ENCODE results near the gene PTER.

The PTER gene, protein sequence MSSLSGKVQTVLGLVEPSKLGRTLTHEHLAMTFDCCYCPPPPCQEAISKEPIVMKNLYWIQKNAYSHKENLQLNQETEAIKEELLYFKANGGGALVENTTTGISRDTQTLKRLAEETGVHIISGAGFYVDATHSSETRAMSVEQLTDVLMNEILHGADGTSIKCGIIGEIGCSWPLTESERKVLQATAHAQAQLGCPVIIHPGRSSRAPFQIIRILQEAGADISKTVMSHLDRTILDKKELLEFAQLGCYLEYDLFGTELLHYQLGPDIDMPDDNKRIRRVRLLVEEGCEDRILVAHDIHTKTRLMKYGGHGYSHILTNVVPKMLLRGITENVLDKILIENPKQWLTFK

GRCh38 chr10:16436758-16437539, at the start of gene PTER:
Gene PTER (plus strand): TSS chr10:16437010. CDS start chr10:16484385, 47,375 bp downstream.
- Histone ChIP-seq H3K4me1 (ENCODE audit: insufficient read depth, low read length, severe bottlenecking) (peaks cover 46% of the 10 kb centered on the region), H3K4me2 (ENCODE audit: low read length) (peak within 1 kb of the TSS; percentile 74), H3K79me2 (ENCODE audit: insufficient read depth, low read length) (peaks cover 34% of the 10 kb centered on the region), H3K36me3 (ENCODE audit: insufficient read depth, low read length) (peaks cover 36% of the 10 kb centered on the region), H4K20me1 (ENCODE audit: insufficient read depth, low read length) (no peaks in the 10 kb centered on the region), H3K4me3 (ENCODE audit: low read depth, low read length, poor library complexity, severe bottlenecking) (peak within 1 kb of the TSS; percentile 67), H3F3A (ENCODE audit: insufficient read depth, low read length) (no peaks in the 10 kb centered on the region), H3K27me3 (ENCODE audit: insufficient read depth, low read length) (no peaks in the 10 kb centered on the region), H3K9ac (ENCODE audit: low read length) (peak within 1 kb of the TSS; percentile 76), H2AFZ (ENCODE audit: low read length) (peak within 1 kb of the TSS; percentile 39; the same call in 1 of the 2 replicates), H3K27ac (ENCODE audit: low read depth, low read length, poor library complexity, severe bottlenecking) (peak within 1 kb of the TSS; percentile 68), H3K9me2 (ENCODE audit: low read depth, low read length) (no peaks in the 10 kb centered on the region), H3K9me3 (ENCODE audit: low read length) (no peaks in the 10 kb centered on the region)
- TF ChIP-seq, protein P1, sequence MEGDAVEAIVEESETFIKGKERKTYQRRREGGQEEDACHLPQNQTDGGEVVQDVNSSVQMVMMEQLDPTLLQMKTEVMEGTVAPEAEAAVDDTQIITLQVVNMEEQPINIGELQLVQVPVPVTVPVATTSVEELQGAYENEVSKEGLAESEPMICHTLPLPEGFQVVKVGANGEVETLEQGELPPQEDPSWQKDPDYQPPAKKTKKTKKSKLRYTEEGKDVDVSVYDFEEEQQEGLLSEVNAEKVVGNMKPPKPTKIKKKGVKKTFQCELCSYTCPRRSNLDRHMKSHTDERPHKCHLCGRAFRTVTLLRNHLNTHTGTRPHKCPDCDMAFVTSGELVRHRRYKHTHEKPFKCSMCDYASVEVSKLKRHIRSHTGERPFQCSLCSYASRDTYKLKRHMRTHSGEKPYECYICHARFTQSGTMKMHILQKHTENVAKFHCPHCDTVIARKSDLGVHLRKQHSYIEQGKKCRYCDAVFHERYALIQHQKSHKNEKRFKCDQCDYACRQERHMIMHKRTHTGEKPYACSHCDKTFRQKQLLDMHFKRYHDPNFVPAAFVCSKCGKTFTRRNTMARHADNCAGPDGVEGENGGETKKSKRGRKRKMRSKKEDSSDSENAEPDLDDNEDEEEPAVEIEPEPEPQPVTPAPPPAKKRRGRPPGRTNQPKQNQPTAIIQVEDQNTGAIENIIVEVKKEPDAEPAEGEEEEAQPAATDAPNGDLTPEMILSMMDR (IDR thresholded peaks at IDR 0.05; ENCODE audit: low read length), result no peak
- no peak for TF ChIP-seq EZH2 (IDR thresholded peaks at IDR 0.05; ENCODE audit: borderline replicate concordance, low read length)

DNA sequence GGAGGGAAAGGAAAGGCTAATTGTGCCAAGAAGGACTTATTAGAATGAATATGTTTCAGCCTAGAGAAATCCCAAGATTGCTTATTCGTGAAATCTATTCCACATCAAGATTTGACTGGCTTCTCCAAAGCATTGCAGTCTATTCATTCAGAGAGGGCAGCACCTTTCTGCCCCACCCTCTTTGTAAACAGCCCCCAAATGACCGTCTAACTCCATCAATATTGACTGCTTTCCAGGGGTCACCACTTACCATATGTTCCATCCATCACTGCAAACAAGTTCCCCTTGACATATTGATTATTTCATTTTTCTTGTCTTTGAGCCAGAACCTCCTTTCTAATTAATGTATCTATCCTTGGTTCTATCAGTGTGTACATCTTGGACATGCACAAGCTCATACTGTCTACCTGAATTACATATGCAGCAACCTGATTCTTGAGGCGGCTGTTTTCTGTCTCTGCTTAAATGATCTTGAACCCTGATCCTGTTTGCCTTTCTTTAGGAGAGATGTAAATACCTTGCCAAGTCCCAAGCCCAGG, 44.2 kb upstream of the PTER start:
- no peak overlapping the region for H3K4me2 ChIP-seq (ENCODE audit: low read length)
- H3K36me3 ChIP-seq (ENCODE audit: insufficient read depth, low read length), result no peaks in the 10 kb centered on the region
- no peaks in the 10 kb centered on the region for H4K20me1 ChIP-seq (ENCODE audit: insufficient read depth, low read length)
- no peaks in the 10 kb centered on the region for H3K4me1 ChIP-seq (ENCODE audit: insufficient read depth, low read length, severe bottlenecking)
- no peak overlapping the region for H3K27ac ChIP-seq (ENCODE audit: low read depth, low read length, poor library complexity, severe bottlenecking)
- H3K9me3 ChIP-seq (ENCODE audit: low read length), result no peaks in the 10 kb centered on the region
- no peak overlapping the region for H2AFZ ChIP-seq (ENCODE audit: low read length)
- no peaks in the 10 kb centered on the region for H3K79me2 ChIP-seq (ENCODE audit: insufficient read depth, low read length)
- no peaks in the 10 kb centered on the region for H3K9me2 ChIP-seq (ENCODE audit: low read depth, low read length)
- H3K9ac ChIP-seq (ENCODE audit: low read length), result no peak overlapping the region
- TF ChIP-seq, protein P1 (IDR thresholded peaks at IDR 0.05; ENCODE audit: low read length), result no peak
- no peak for TF ChIP-seq EZH2 (IDR thresholded peaks at IDR 0.05; ENCODE audit: borderline replicate concordance, low read length)
- H3K27me3 ChIP-seq (ENCODE audit: insufficient read depth, low read length), result no peaks in the 10 kb centered on the region; the same call in 1 of the 2 replicates
- no peak overlapping the region for H3K4me3 ChIP-seq (ENCODE audit: low read depth, low read length, poor library complexity, severe bottlenecking)
- no peaks in the 10 kb centered on the region for H3F3A ChIP-seq (ENCODE audit: insufficient read depth, low read length)

GRCh38 chr10:16393271-16393858, 43.4 kb upstream of the PTER start:
- H3K27me3 ChIP-seq (ENCODE audit: insufficient read depth, low read length), result no peaks in the 10 kb centered on the region; the same call in 1 of the 2 replicates
- H2AFZ ChIP-seq (ENCODE audit: low read length), result no peak overlapping the region
- H3K27ac ChIP-seq (ENCODE audit: low read depth, low read length, poor library complexity, severe bottlenecking), result no peak overlapping the region
- no peak overlapping the region for H3K9ac ChIP-seq (ENCODE audit: low read length)
- H3K36me3 ChIP-seq (ENCODE audit: insufficient read depth, low read length), result no peaks in the 10 kb centered on the region
- H3K9me3 ChIP-seq (ENCODE audit: low read length), result no peaks in the 10 kb centered on the region
- no peak overlapping the region for H3K4me2 ChIP-seq (ENCODE audit: low read length)
- H3K4me1 ChIP-seq (ENCODE audit: insufficient read depth, low read length, severe bottlenecking), result no peaks in the 10 kb centered on the region
- no peaks in the 10 kb centered on the region for H3K79me2 ChIP-seq (ENCODE audit: insufficient read depth, low read length)
- TF ChIP-seq, protein P1 (IDR thresholded peaks at IDR 0.05; ENCODE audit: low read length), result no peak
- TF ChIP-seq EZH2 (IDR thresholded peaks at IDR 0.05; ENCODE audit: borderline replicate concordance, low read length), result no peak
- no peaks in the 10 kb centered on the region for H4K20me1 ChIP-seq (ENCODE audit: insufficient read depth, low read length)
- no peaks in the 10 kb centered on the region for H3K9me2 ChIP-seq (ENCODE audit: low read depth, low read length)
- H3K4me3 ChIP-seq (ENCODE audit: low read depth, low read length, poor library complexity, severe bottlenecking), result no peak overlapping the region
- no peaks in the 10 kb centered on the region for H3F3A ChIP-seq (ENCODE audit: insufficient read depth, low read length)
